Measurements from ENCODE around the gene PSMD12.

GRCh38 chr17:67311575-67311974, 54.8 kb downstream of the PSMD12 start:
- TF ChIP-seq CTCF (IDR thresholded peaks at IDR 0.05; ENCODE audit: poor library complexity, severe bottlenecking) (no peak), EP300 (conservative IDR thresholded peaks at IDR 0.05; ENCODE audit: poor library complexity, severe bottlenecking) (no peak), POLR2AphosphoS5 (IDR thresholded peaks at IDR 0.05) (no peak)

Data from neural cell (in vitro differentiated cells).